K562 (cell line): ENCODE measurements around the gene RGL2. TPM values are rescaled to one million over a fixed set of nuclear protein-coding genes. Genes with fewer than 3 reads are reported as not detected.

Source experiments
- BRD4 ChIP-seq: fragments of 200-600 bp; sonication (generic); IDR thresholded peaks from 2 replicates; pipeline ENCODE4 v1.6.1; 2017; ENCODE audit warnings: inconsistent platforms
- CCNT2 ChIP-seq: IDR thresholded peaks from 2 replicates; pipeline ENCODE4 v1.6.1; 2011; ENCODE audit warnings: borderline replicate concordance, low read depth, mild to moderate bottlenecking, moderate library complexity, mixed read lengths, low read length; ENCODE audit not compliant: insufficient read length; ENCODE audit errors: extremely low read depth
- CTCF ChIP-seq, 3 experiments: IDR thresholded peaks in 2 of 3; conservative IDR thresholded peaks in 1 of 3; 2 replicates each; pipeline ENCODE4 v1.5.1; 2011 to 2012; ENCODE audit warnings: low read length in 3 of 3, mild to moderate bottlenecking in 3 of 3, control low read depth in 2 of 3, improper control_type of control experiment in 1 of 3, inconsistent platforms in 1 of 3, low read depth in 1 of 3, mixed read lengths in 1 of 3, moderate library complexity in 1 of 3; ENCODE audit not compliant: insufficient read depth in 2 of 3
- E4F1 ChIP-seq: fragments of 250-450 bp; sonication (Bioruptor Pico); IDR thresholded peaks from 2 replicates; pipeline ENCODE4 v1.5.0; 2021; ENCODE audit warnings: mild to moderate bottlenecking, borderline replicate concordance
- IRF9 ChIP-seq: fragments of 450-650 bp; IDR thresholded peaks from 2 replicates; pipeline ENCODE4 v1.6.1; 2016; ENCODE audit warnings: missing biosample characterization, missing genetic modification characterization
- MAX ChIP-seq: sonication (generic); formaldehyde crosslinking; IDR thresholded peaks from 2 replicates; pipeline ENCODE4 v1.9.0; 2022; ENCODE audit warnings: mild to moderate bottlenecking, missing genetic modification reagents
- MTA1 ChIP-seq: fragments of 450-650 bp; IDR thresholded peaks from 2 replicates; pipeline ENCODE4 v1.6.1; 2017; ENCODE audit warnings: borderline replicate concordance
- RBM17 ChIP-seq: fragments of 200-400 bp; formaldehyde crosslinking; IDR thresholded peaks from 2 replicates; pipeline ENCODE4 v1.6.1; 2017; ENCODE audit warnings: low read depth, mild to moderate bottlenecking, low read length, borderline replicate concordance
- RHOXF2B ChIP-seq: fragments of 250-450 bp; sonication (Bioruptor Pico); conservative IDR thresholded peaks from 2 replicates; pipeline ENCODE4 v1.5.1; 2021
- TEAD2 ChIP-seq: fragments of 450-650 bp; IDR thresholded peaks from 2 replicates; pipeline ENCODE4 v1.6.1; 2016; ENCODE audit warnings: missing genetic modification characterization, control low read depth, missing compliant biosample characterization
- ZEB2 ChIP-seq: fragments of 450-650 bp; IDR thresholded peaks from 2 replicates; pipeline ENCODE4 v1.6.1; 2016
- ZNF224 ChIP-seq: sonication (generic); formaldehyde crosslinking; IDR thresholded peaks from 2 replicates; pipeline ENCODE4 v1.8.0; 2022; ENCODE audit warnings: mild to moderate bottlenecking, missing genetic modification reagents
- polyA plus RNA-seq, 8 experiments: library from polyadenylated mRNA; depleted of rRNA in 4 of 8; stranded (reverse) in 5 of 8; unstranded in 3 of 8; fragments of >200 nt; fragmentation: Nextera tagmentation in 2 of 8; fragmentation: Illumina TruSeq in 1 of 8; extraction: Ambion mirVana in 2 of 8; extraction: Trizol in 1 of 8; gene quantifications; 2 replicates each; pipeline versions ENCODE4 v1.2.1 to v1.2.3, GENCODE V29; 2011 to 2014; ENCODE audit warnings: inconsistent platforms in 1 of 8, missing spikeins in 1 of 8
- total RNA-seq, 7 experiments: library from RNA; depleted of rRNA in 6 of 7; stranded (reverse); fragments of >200 nt in 6 of 7; fragmentation: Illumina TruSeq in 2 of 7; extraction: Trizol in 2 of 7; gene quantifications; 2 replicates each; pipeline versions ENCODE4 v1.2.1 to v1.2.3, GENCODE V29; 2011 to 2021; ENCODE audit warnings: low replicate concordance in 1 of 7
- TF ChIP-seq, protein P1 (sequence below): conservative IDR thresholded peaks from 2 replicates; pipeline ENCODE4 v1.6.1; 2011; ENCODE audit warnings: low read depth, mild to moderate bottlenecking, low read length; ENCODE audit not compliant: control insufficient read depth
- TF ChIP-seq, protein P2 (sequence below): fragments of 250-450 bp; sonication (Bioruptor Pico); IDR thresholded peaks from 2 replicates; pipeline ENCODE4 v1.4.0; 2020; ENCODE audit warnings: mild to moderate bottlenecking, moderate library complexity, borderline replicate concordance

RGL2 gene
- total and polyA plus RNA-seq, 9 of the 15 experiments (the other 6 are each of a cell fraction or from before 2014, with no cell fraction given): 1.8 to 57.1 (median 19.5) TPM

GRCh38 chr6:33271468-33272274 is 27.1 kb downstream of the RGL2 start, which contains the start of the genes RPS18 and VPS52 (continued):
- TF ChIP-seq, protein P1, sequence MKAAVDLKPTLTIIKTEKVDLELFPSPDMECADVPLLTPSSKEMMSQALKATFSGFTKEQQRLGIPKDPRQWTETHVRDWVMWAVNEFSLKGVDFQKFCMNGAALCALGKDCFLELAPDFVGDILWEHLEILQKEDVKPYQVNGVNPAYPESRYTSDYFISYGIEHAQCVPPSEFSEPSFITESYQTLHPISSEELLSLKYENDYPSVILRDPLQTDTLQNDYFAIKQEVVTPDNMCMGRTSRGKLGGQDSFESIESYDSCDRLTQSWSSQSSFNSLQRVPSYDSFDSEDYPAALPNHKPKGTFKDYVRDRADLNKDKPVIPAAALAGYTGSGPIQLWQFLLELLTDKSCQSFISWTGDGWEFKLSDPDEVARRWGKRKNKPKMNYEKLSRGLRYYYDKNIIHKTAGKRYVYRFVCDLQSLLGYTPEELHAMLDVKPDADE: peak; percentile 83
- TF ChIP-seq RBM17 (no peak), MTA1 (no peak), TEAD2 (tag) (no peak), RHOXF2B (CRISPR knock-in tag) (no peak), CTCF (IDR thresholded peaks at IDR 0.05 in 2 of 3, conservative IDR thresholded peaks at IDR 0.05 in 1 of 3; ENCODE audit: insufficient read depth in 2 of 3, low read depth in 1 of 3, low read length in 3 of 3) (no peak), BRD4 (peak; percentile 98), CCNT2 (no peak), MAX (CRISPR knock-in tag) (peak; percentile 87), IRF9 (tag) (no peak), ZEB2 (peak; percentile 100), ZNF224 (CRISPR knock-in tag) (peak; percentile 45; the same call in 1 of the 2 replicates), E4F1 (no peak)
- TF ChIP-seq, protein P2, sequence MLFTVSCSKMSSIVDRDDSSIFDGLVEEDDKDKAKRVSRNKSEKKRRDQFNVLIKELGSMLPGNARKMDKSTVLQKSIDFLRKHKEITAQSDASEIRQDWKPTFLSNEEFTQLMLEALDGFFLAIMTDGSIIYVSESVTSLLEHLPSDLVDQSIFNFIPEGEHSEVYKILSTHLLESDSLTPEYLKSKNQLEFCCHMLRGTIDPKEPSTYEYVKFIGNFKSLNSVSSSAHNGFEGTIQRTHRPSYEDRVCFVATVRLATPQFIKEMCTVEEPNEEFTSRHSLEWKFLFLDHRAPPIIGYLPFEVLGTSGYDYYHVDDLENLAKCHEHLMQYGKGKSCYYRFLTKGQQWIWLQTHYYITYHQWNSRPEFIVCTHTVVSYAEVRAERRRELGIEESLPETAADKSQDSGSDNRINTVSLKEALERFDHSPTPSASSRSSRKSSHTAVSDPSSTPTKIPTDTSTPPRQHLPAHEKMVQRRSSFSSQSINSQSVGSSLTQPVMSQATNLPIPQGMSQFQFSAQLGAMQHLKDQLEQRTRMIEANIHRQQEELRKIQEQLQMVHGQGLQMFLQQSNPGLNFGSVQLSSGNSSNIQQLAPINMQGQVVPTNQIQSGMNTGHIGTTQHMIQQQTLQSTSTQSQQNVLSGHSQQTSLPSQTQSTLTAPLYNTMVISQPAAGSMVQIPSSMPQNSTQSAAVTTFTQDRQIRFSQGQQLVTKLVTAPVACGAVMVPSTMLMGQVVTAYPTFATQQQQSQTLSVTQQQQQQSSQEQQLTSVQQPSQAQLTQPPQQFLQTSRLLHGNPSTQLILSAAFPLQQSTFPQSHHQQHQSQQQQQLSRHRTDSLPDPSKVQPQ (CRISPR knock-in tag): 0 out of 2 replicates have a peak, but pooled peaks have one; percentile 50
